Thyroid gland (tissue), 4 donors: ENCODE data around the gene ADAM33. TPM values are rescaled to one million over a fixed set of nuclear protein-coding genes. Genes with fewer than 3 reads are reported as not detected.

Experiments used
- DNase-seq, 2 donors: peaks; one replicate each; pipeline ENCODE4 v3.0.0-alpha.2; 2019
- H3K27ac ChIP-seq, 3 donors: fragments of 200-600 bp; sonication (generic); 1 replicate in 2 of 3; 2 replicates in 1 of 3; pipeline ENCODE4 v1.5.1; 2016 to 2019; ENCODE audit warnings: mild to moderate bottlenecking in 1 of 3, moderate library complexity in 1 of 3
- H3K27me3 ChIP-seq: fragments of 200-600 bp; sonication (generic); one replicate; pipeline ENCODE4 v1.5.1; 2019
- H3K36me3 ChIP-seq, 2 donors: fragments of 200-600 bp; sonication (generic); one replicate each; pipeline ENCODE4 v1.5.1; 2016 to 2019
- H3K4me1 ChIP-seq, 2 donors: fragments of 200-600 bp; sonication (generic); one replicate each; pipeline ENCODE4 v1.5.1; 2017 to 2019
- H3K4me3 ChIP-seq, 3 donors: fragments of 200-600 bp; sonication (generic); replicated peaks in 1 of 3; 1 replicate in 2 of 3; 2 replicates in 1 of 3; pipeline ENCODE4 v1.5.1; 2016; ENCODE audit warnings: mild to moderate bottlenecking in 1 of 3
- H3K9me3 ChIP-seq: fragments of 200-600 bp; sonication (generic); one replicate; pipeline ENCODE4 v1.5.1; 2017
- CTCF ChIP-seq, 6 experiments: fragments of 200-600 bp in 3 of 6; fragments of 450-650 bp in 3 of 6; sonication (generic) in 3 of 6; IDR thresholded peaks; one replicate each; pipeline ENCODE4 v1.5.1; 2016 to 2019; ENCODE audit warnings: antibody characterized with exemption in 6 of 6, mild to moderate bottlenecking in 2 of 6, inconsistent platforms in 1 of 6, moderate library complexity in 1 of 6
- POLR2A ChIP-seq, 2 donors: fragments of 450-650 bp; IDR thresholded peaks; one replicate each; pipeline ENCODE4 v1.6.1; 2017; ENCODE audit warnings: antibody characterized with exemption in 2 of 2, mild to moderate bottlenecking in 2 of 2, moderate library complexity in 1 of 2
- WGBS, 2 donors: methylation state at CpG; one replicate each; pipeline ENCODE4 v1.1.5; 2017; 5-methylcytosine and 5-hydroxymethylcytosine counted together
- intact Hi-C: fragments of 100-400 bp; cut with DNase I; formaldehyde crosslinking; loops from one replicate; pipeline ENCODE4 v1.15.1; 2023
- total RNA-seq, 4 donors: library from RNA; depleted of rRNA; stranded (reverse); fragments of >200 nt; gene quantifications; one replicate each; pipeline ENCODE4 v1.2.3, GENCODE V29; 2016

ADAM33 gene
- total RNA-seq, 4 donors from 2014 or later: 9.1 to 24.5 (median 12.6) TPM

DNA sequence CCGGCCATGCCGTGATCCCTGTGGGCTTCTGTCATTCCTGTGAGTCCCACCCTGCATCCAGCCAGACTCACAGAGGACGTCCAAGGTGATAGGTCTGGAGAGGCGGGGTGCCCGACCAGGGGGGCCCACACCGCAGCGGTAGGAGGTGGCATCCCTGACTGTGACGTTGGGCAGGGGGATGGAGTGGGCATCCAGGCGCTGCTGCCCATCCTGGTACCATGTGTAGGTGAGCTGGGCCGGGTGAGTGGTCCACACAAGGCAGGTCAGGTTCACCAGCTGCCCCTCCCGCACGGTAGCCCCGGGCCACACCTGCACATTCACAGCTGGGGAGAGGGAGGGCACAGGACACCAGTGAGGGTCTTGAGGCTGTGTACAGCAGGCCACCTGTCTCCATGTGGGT lies 11.6 kb upstream of the ADAM33 start:
- no peak for TF ChIP-seq CTCF (IDR thresholded peaks at IDR 0.05)
- TF ChIP-seq POLR2A (IDR thresholded peaks at IDR 0.05): no peak
- DNase-seq: no peak
- WGBS, 2 donors: 76 to 100% methylated on average over 3 of the region's 13 CpGs
- Histone ChIP-seq H3K27ac (no peak overlapping the region), H3K27me3 (no peaks in the 10 kb centered on the region), H3K36me3 (no peaks in the 10 kb centered on the region), H3K4me3 (no peak overlapping the region), H3K9me3 (no peaks in the 10 kb centered on the region), H3K4me1 (no peaks in the 10 kb centered on the region)
- intact Hi-C loops: no loop called here

DNA sequence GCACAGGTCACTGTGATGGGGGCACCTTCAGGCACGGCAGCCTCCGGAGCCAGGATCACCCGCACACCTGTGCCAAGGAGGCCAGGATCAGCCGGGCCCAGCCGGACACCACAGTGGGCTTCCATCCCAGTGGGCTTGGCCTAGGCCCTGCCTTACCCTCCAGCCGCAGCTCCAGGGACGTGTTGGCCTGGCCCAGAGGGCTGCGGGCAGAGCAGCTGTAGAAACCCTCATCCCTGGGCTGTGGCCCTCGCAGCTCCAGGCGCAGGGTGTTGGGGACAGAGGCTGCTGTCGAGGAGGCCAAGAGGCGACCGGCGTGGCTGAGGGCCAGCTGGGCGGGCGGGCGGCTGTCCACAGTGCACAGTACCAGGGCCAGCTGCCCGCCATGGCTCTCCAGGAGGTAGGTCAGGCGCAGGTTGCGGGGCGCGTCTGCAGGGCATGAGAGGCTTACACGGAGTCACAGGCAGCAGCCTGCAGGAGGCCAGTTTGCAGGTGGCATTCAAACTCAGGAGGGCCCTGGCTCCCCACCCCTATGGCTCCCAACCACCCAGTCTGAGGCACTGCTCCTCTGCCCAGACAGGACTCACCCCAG lies 11.0 kb upstream of the ADAM33 start:
- 87 to 96% methylated on average over 12 to 14 of the region's 23 CpGs for WGBS, 2 donors
- DNase-seq: no peak
- Histone ChIP-seq H3K4me1 (no peaks in the 10 kb centered on the region), H3K36me3 (no peaks in the 10 kb centered on the region), H3K4me3 (no peak overlapping the region), H3K9me3 (no peaks in the 10 kb centered on the region), H3K27me3 (no peaks in the 10 kb centered on the region), H3K27ac (no peak overlapping the region)
- TF ChIP-seq POLR2A (IDR thresholded peaks at IDR 0.05): no peak
- TF ChIP-seq CTCF (IDR thresholded peaks at IDR 0.05): no peak
- intact Hi-C loops: no loop called here

DNA sequence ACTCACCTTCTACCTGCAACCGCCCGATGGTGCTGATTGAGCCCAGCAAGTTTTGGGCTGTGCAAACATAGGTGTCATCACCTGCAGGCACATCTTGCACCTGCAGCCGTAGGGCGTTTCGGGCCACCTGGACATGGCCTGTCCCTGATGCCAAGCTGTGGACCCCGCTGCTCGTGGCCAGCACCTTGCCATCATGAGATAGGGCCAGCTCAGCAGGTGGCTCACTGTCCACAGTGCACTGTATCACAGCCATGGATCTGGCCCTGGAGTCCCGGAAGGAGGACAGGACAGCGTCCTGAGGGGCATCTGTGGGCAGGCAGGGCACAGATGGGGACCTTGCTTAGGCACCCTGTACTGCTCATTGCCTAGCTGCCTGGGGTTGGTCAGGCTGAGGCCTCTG lies 10.1 kb upstream of the ADAM33 start:
- no peaks in the 10 kb centered on the region for H3K36me3 ChIP-seq
- no peaks in the 10 kb centered on the region for H3K27me3 ChIP-seq
- no peaks in the 10 kb centered on the region for H3K9me3 ChIP-seq
- 90 to 98% methylated on average over 7 of the region's 9 CpGs for WGBS, 2 donors
- H3K4me1 ChIP-seq: peaks cover 6 to 9% of the 10 kb centered on the region in 2 donors
- H3K27ac ChIP-seq: no peak overlapping the region
- DNase-seq: no peak
- no peak overlapping the region for H3K4me3 ChIP-seq
- intact Hi-C loops: no loop called here
- TF ChIP-seq CTCF (IDR thresholded peaks at IDR 0.05): no peak
- TF ChIP-seq POLR2A (IDR thresholded peaks at IDR 0.05): no peak

- H3K4me1 ChIP-seq: peaks cover 10 to 14% of the 10 kb centered on the region in 2 donors
- H3K4me3 ChIP-seq: no peak overlapping the region
- no peaks in the 10 kb centered on the region for H3K9me3 ChIP-seq
- TF ChIP-seq CTCF (IDR thresholded peaks at IDR 0.05): no peak
- no peak for TF ChIP-seq POLR2A (IDR thresholded peaks at IDR 0.05)
- intact Hi-C loops: no loop called here
- 92 to 94% methylated on average over 9 to 16 of the region's 16 CpGs for WGBS, 2 donors
- no peak overlapping the region for H3K27ac ChIP-seq
- DNase-seq: no peak
- H3K36me3 ChIP-seq: no peaks in the 10 kb centered on the region
- no peaks in the 10 kb centered on the region for H3K27me3 ChIP-seq
These were observed 9.5 kb upstream of the ADAM33 start for GRCh38 chr20:3691306-3691705.

DNA sequence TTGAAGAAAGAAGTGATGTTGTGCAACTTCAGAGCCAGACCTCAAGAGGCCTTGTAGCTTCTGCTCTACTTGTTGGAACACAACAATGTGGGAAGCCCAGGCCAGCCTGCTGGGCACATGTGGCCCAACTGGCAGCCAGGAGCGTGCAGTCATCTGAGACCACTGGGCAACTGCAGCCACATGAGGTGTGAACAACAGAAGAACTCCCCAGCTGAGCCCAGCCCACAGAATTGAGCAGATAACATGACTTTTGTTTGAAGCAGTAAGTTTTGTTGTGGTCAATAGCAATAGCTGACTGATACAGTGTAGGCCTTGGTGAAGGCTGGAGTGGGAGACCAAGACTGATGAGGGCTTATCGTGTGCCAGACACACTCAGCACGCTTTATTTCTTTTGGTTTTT lies 8.6 kb upstream of the ADAM33 start:
- TF ChIP-seq POLR2A (IDR thresholded peaks at IDR 0.05) (no peak), CTCF (IDR thresholded peaks at IDR 0.05) (no peak)
- no peak overlapping the region for H3K4me3 ChIP-seq
- intact Hi-C loops: no loop called here
- no peak overlapping the region for H3K27ac ChIP-seq
- H3K9me3 ChIP-seq: no peaks in the 10 kb centered on the region
- no peaks in the 10 kb centered on the region for H3K27me3 ChIP-seq
- WGBS, 2 donors: 97 to 98% methylated on average over 3 of the region's 3 CpGs
- no peaks in the 10 kb centered on the region for H3K36me3 ChIP-seq
- H3K4me1 ChIP-seq: peaks cover 12 to 14% of the 10 kb centered on the region in 2 donors
- no peak for DNase-seq
